OCI-LY7 (cell line): ENCODE data around the gene GREB1. TPM values are rescaled to one million over a fixed set of nuclear protein-coding genes. Genes with fewer than 3 reads are reported as not detected.

ENCODE experiments used
- BruUV-seq: library from RNA; stranded (reverse); fragments of 400-500 nt; replicated peaks from 2 replicates; lab custom pipeline; 2021; lab: Mats Ljungman, UMichigan
- CTCF ChIA-PET: fragments of 300-600 bp; sonication (Branson Sonifier 250); formaldehyde crosslinking; loops from one replicate; lab custom pipeline; 2022; ENCODE audit warnings: antibody characterized with exemption; ENCODE audit not compliant: unreplicated experiment; lab: Charles Lee
- POLR2A ChIA-PET: fragments of 300-600 bp; sonication (Branson Sonifier 250); formaldehyde crosslinking; loops from one replicate; lab custom pipeline; 2022; ENCODE audit warnings: antibody characterized with exemption; lab: Charles Lee
- DNase-seq: peaks from one replicate; pipeline ENCODE4 v3.0.0-alpha.2; 2015; ENCODE audit warnings: low spot score
- H2AFZ ChIP-seq: fragments of 200-600 bp; sonication (generic), shearing (Covaris generic); 2 replicates; pipeline ENCODE4 v1.6.1; 2014; ENCODE audit warnings: mild to moderate bottlenecking, antibody characterized with exemption, low read length, moderate library complexity
- H3K27ac ChIP-seq: fragments of 200-600 bp; sonication (generic); 2 replicates; pipeline ENCODE4 v1.5.1; 2014; ENCODE audit warnings: mixed run types, low read depth, mild to moderate bottlenecking, moderate library complexity, low read length, inconsistent platforms; ENCODE audit not compliant: poor library complexity, severe bottlenecking
- H3K36me3 ChIP-seq: fragments of 200-600 bp; sonication (generic); 2 replicates; pipeline ENCODE4 v1.6.1; 2014; ENCODE audit warnings: mild to moderate bottlenecking, antibody characterized with exemption, low read length, moderate library complexity, mixed read lengths; ENCODE audit not compliant: insufficient read depth
- H3K4me1 ChIP-seq: fragments of 200-600 bp; sonication (generic); 2 replicates; pipeline ENCODE4 v1.5.1; 2014; ENCODE audit warnings: mild to moderate bottlenecking, low read length; ENCODE audit not compliant: insufficient read depth, poor library complexity, severe bottlenecking
- H3K4me2 ChIP-seq: fragments of 200-600 bp; sonication (generic); 2 replicates; pipeline ENCODE4 v1.6.1; 2014; ENCODE audit warnings: mild to moderate bottlenecking, low read length
- H3K4me3 ChIP-seq: fragments of 200-600 bp; sonication (generic); 2 replicates; pipeline ENCODE4 v1.5.1; 2014; ENCODE audit warnings: mild to moderate bottlenecking, low read depth, low read length; ENCODE audit not compliant: poor library complexity, severe bottlenecking
- H3K79me2 ChIP-seq: fragments of 200-600 bp; sonication (generic); 2 replicates; pipeline ENCODE4 v1.6.1; 2016; ENCODE audit warnings: low read depth, mild to moderate bottlenecking, low read length, moderate library complexity, mixed read lengths; ENCODE audit not compliant: insufficient read depth
- H3K9me2 ChIP-seq: fragments of 200-600 bp; sonication (generic); 2 replicates; pipeline ENCODE4 v1.6.1; 2016; ENCODE audit warnings: mild to moderate bottlenecking, low read length, mixed read lengths; ENCODE audit not compliant: insufficient read depth
- H3K9me3 ChIP-seq: fragments of 200-600 bp; sonication (generic); 2 replicates; pipeline ENCODE4 v1.6.1; 2014; ENCODE audit warnings: mild to moderate bottlenecking, mixed run types, low read length, mixed read lengths
- H4K20me1 ChIP-seq: fragments of 200-600 bp; sonication (generic); 2 replicates; pipeline ENCODE4 v1.6.1; 2014; ENCODE audit warnings: mild to moderate bottlenecking, antibody characterized with exemption, low read length, moderate library complexity, mixed read lengths; ENCODE audit not compliant: insufficient read depth
- EZH2phosphoT487 ChIP-seq: fragments of 200-600 bp; sonication (generic); IDR thresholded peaks from 2 replicates; pipeline ENCODE4 v1.6.1; 2018; ENCODE audit warnings: low read depth, borderline replicate concordance, mild to moderate bottlenecking, mixed run types, antibody characterized with exemption, low read length, moderate library complexity, mixed read lengths
- intact Hi-C: fragments of 100-400 bp; cut with micrococcal nuclease; formaldehyde crosslinking; loops from one replicate; pipeline ENCODE4 v1.10.0; 2022; ENCODE audit not compliant: unreplicated experiment
- total RNA-seq, 2 experiments: library from RNA; depleted of rRNA in 1 of 2; stranded (reverse); fragments of >200 nt in 1 of 2; shearing (Covaris generic) in 1 of 2; gene quantifications; 2 replicates each; pipeline ENCODE4 v1.2.3, GENCODE V29; 2014 to 2022
- TF ChIP-seq, protein P1 (sequence below): fragments of 200-600 bp; sonication (generic); conservative IDR thresholded peaks from 2 replicates; pipeline ENCODE4 v1.5.1; 2014; ENCODE audit warnings: mild to moderate bottlenecking, antibody characterized with exemption, low read length, moderate library complexity, mixed read lengths

GREB1 gene
- total RNA-seq, 2 experiments from 2014 or later = 3.5 to 8.4 TPM

DNA sequence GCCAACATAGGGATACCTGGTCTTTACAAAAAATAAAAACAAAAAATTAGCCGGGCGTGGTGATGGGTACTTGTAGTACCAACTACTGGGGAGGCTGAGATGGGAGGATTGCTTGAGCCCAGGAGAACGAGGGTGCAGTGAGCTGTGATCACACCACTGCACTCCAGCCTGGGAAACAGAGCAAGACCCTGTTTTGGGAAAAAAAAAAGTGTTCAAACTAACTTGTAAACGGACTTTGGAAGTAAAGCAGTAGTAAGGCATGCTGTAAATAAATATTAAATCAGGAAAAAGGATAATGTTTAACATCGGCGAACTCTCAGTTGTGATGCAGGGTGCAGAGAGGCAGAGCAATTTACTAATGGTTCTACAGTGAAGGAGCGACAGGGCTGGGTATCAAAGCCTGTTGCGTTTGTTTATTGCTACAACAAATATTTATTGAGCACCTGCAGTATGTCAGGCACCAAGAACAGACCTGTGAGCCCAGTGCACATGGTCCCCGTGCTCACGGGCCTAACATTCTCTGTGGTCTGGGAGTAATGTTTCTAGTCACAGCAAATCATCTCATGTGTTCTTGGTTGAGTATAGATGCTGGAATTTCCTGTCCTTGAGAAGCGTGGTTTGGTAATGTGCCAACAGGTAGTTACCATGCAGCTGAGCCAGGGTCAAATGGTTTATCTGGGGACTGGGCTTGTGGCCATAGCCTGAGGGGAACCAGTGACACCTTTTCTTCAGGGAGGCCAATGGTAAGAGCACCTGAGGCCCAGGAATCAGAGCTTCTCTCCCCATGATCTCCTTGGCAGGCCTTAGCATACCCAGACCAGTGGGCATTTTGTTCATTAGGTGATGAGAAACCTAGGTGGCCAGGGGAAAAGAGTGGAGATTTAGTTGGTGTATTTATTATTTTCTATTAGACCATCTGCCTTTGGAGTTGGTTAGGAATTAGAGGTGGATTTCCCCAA lies 27.9 kb upstream of the GREB1 start:
- no peaks in the 10 kb centered on the region for H3K79me2 ChIP-seq
- no TSS peak for BruUV-seq

DNA sequence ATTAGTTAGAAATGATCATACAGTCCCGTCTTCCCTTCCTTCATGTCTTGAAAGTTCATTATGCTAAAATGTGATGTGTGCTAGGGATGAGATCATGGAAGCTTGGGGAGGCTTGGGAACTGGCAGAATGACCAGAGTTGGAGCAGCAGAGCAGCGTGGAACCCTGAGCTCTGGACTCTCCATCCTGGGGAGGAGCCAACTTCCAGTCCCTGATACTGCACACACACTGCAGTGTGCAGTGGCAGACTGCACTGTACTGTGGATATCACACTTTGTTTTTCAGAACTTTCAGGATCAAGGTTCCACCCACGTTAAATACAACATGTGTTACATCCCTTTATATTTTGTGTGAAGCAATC lies 27.3 kb upstream of the GREB1 start:
- BruUV-seq = no TSS peak
- CTCF ChIA-PET = no interaction called here
- Histone ChIP-seq H3K79me2 (no peaks in the 10 kb centered on the region), H3K4me3 (no peak overlapping the region), H2AFZ (no peak overlapping the region), H3K4me1 (no peaks in the 10 kb centered on the region), H3K4me2 (no peak overlapping the region), H3K27ac (no peak overlapping the region), H3K9me3 (no peaks in the 10 kb centered on the region), H3K36me3 (no peaks in the 10 kb centered on the region), H3K9me2 (no peaks in the 10 kb centered on the region), H4K20me1 (no peaks in the 10 kb centered on the region)
- DNase-seq = no peak
- intact Hi-C loops = no loop called here
- TF ChIP-seq, protein P1, sequence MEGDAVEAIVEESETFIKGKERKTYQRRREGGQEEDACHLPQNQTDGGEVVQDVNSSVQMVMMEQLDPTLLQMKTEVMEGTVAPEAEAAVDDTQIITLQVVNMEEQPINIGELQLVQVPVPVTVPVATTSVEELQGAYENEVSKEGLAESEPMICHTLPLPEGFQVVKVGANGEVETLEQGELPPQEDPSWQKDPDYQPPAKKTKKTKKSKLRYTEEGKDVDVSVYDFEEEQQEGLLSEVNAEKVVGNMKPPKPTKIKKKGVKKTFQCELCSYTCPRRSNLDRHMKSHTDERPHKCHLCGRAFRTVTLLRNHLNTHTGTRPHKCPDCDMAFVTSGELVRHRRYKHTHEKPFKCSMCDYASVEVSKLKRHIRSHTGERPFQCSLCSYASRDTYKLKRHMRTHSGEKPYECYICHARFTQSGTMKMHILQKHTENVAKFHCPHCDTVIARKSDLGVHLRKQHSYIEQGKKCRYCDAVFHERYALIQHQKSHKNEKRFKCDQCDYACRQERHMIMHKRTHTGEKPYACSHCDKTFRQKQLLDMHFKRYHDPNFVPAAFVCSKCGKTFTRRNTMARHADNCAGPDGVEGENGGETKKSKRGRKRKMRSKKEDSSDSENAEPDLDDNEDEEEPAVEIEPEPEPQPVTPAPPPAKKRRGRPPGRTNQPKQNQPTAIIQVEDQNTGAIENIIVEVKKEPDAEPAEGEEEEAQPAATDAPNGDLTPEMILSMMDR = no peak
- TF ChIP-seq EZH2phosphoT487 = no peak
- POLR2A ChIA-PET = no interaction called here

More for the DNA sequence above, 27.9 kb upstream of the GREB1 start:
- ChIA-PET CTCF (no interaction called here), POLR2A (no interaction called here)
- TF ChIP-seq, protein P1 = no peak
- TF ChIP-seq EZH2phosphoT487 = no peak
- no peak overlapping the region for H3K27ac ChIP-seq
- H3K36me3 ChIP-seq = no peaks in the 10 kb centered on the region
- no peaks in the 10 kb centered on the region for H3K9me3 ChIP-seq
- no peak overlapping the region for H3K4me2 ChIP-seq
- DNase-seq = no peak
- no peak overlapping the region for H2AFZ ChIP-seq
- H3K9me2 ChIP-seq = no peaks in the 10 kb centered on the region
- H4K20me1 ChIP-seq = no peaks in the 10 kb centered on the region
- intact Hi-C loops = no loop called here
- no peak overlapping the region for H3K4me3 ChIP-seq
- no peaks in the 10 kb centered on the region for H3K4me1 ChIP-seq

DNA sequence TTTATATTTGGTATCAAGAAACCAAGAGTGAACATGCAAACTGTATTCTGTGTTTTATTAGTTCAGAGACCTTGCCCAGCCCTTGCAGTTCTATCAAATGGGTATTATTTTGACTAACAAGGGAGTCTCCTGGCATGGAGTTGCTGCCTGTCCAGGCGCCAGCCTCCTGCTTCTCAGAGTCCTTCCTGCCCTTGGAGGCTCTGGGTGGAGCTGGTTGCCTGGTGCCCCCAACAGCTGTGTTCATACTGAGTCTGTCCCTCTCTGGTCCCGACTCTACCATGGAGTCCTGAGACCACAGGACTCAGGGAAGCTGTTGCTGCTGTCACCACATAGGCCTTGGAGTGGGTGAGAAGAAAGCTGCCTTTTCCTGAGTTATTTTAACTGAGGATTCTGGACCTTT lies 26.3 kb upstream of the GREB1 start:
- Histone ChIP-seq H3K4me2 (no peak overlapping the region), H3K4me3 (no peak overlapping the region), H3K4me1 (no peaks in the 10 kb centered on the region), H3K9me2 (no peaks in the 10 kb centered on the region), H2AFZ (no peak overlapping the region), H3K9me3 (no peaks in the 10 kb centered on the region), H3K36me3 (no peaks in the 10 kb centered on the region), H3K27ac (no peak overlapping the region), H4K20me1 (no peaks in the 10 kb centered on the region), H3K79me2 (no peaks in the 10 kb centered on the region)
- DNase-seq = no peak
- BruUV-seq = no TSS peak
- TF ChIP-seq EZH2phosphoT487 = no peak
- TF ChIP-seq, protein P1 = no peak
- intact Hi-C loops = no loop called here
- POLR2A ChIA-PET = no interaction called here
- CTCF ChIA-PET = no interaction called here
